Neural cell (in vitro differentiated cells): ENCODE measurements around the gene PAPPA2. TPM values are rescaled to one million over a fixed set of nuclear protein-coding genes. Genes with fewer than 3 reads are reported as not detected.
A peak's percentile ranks its signal among the peaks of the same experiment; 100 is the strongest.

Experiments used
- H2AFZ ChIP-seq: fragments of 200-600, 300-800 bp; sonication (generic), shearing (Covaris generic); 2 replicates; pipeline ENCODE4 v1.6.0; 2014; ENCODE audit warnings: low read depth, mild to moderate bottlenecking, antibody characterized with exemption, low read length, moderate library complexity
- H3F3A ChIP-seq: fragments of 200-600 bp; shearing (Covaris generic); 2 replicates; pipeline ENCODE4 v1.6.1; 2016; ENCODE audit warnings: mild to moderate bottlenecking, moderate library complexity, mixed read lengths, antibody characterized with exemption, low read length; ENCODE audit not compliant: insufficient read depth, poor library complexity, severe bottlenecking
- H3K27ac ChIP-seq: fragments of 200-600, 300-800 bp; sonication (generic), shearing (Covaris generic); 2 replicates; pipeline ENCODE4 v1.5.1; 2014; ENCODE audit warnings: mild to moderate bottlenecking, low read length, moderate library complexity
- H3K27me3 ChIP-seq: fragments of 300-800, 200-600 bp; sonication (generic), shearing (Covaris generic); 2 replicates; pipeline ENCODE4 v1.6.0; 2014; ENCODE audit warnings: mild to moderate bottlenecking, low read depth, low read length, moderate library complexity; ENCODE audit not compliant: insufficient read depth
- H3K36me3 ChIP-seq: fragments of 300-800, 200-600 bp; sonication (generic), shearing (Covaris generic); 2 replicates; pipeline ENCODE4 v1.5.1; 2014; ENCODE audit warnings: mild to moderate bottlenecking, antibody characterized with exemption, low read length, moderate library complexity; ENCODE audit not compliant: insufficient read depth
- H3K4me2 ChIP-seq: fragments of 300-800, 200-600 bp; sonication (generic), shearing (Covaris generic); 2 replicates; pipeline ENCODE4 v1.6.0; 2014; ENCODE audit warnings: mild to moderate bottlenecking, low read length
- H3K4me3 ChIP-seq: fragments of 300-800, 200-600 bp; sonication (generic), shearing (Covaris generic); 2 replicates; pipeline ENCODE4 v1.5.1; 2014; ENCODE audit warnings: mild to moderate bottlenecking, low read length, moderate library complexity
- H3K79me2 ChIP-seq: fragments of 200-600 bp; shearing (Covaris generic); replicated peaks from 2 replicates; pipeline ENCODE4 v1.6.0; 2014; ENCODE audit warnings: mild to moderate bottlenecking, low read length, moderate library complexity; ENCODE audit not compliant: insufficient read depth
- H3K9ac ChIP-seq: fragments of 300-800, 200-600 bp; sonication (generic), shearing (Covaris generic); 2 replicates; pipeline ENCODE4 v1.6.1; 2016; ENCODE audit warnings: mild to moderate bottlenecking, low read length, mixed read lengths
- H3K9me2 ChIP-seq: fragments of 200-600 bp; shearing (Covaris generic); 2 replicates; pipeline ENCODE4 v1.6.1; 2016; ENCODE audit warnings: mild to moderate bottlenecking, low read length, mixed read lengths; ENCODE audit not compliant: insufficient read depth
- H3K9me3 ChIP-seq: fragments of 200-600, 300-800 bp; sonication (generic), shearing (Covaris generic); 2 replicates; pipeline ENCODE4 v1.6.1; 2016; ENCODE audit warnings: mild to moderate bottlenecking, mixed run types, low read length, moderate library complexity, mixed read lengths
- H4K20me1 ChIP-seq: fragments of 200-600 bp; shearing (Covaris generic); 2 replicates; pipeline ENCODE4 v1.6.1; 2016; ENCODE audit warnings: mild to moderate bottlenecking, mixed run types; ENCODE audit not compliant: insufficient read depth
- CTCF ChIP-seq: fragments of 450-650 bp; IDR thresholded peaks from 2 replicates; pipeline ENCODE4 v1.5.1; 2014; ENCODE audit warnings: antibody characterized with exemption, mild to moderate bottlenecking, moderate library complexity; ENCODE audit not compliant: poor library complexity, severe bottlenecking
- EP300 ChIP-seq: fragments of 450-650 bp; conservative IDR thresholded peaks from 2 replicates; pipeline ENCODE4 v1.6.1; 2014; ENCODE audit warnings: antibody characterized with exemption, mild to moderate bottlenecking, moderate library complexity; ENCODE audit not compliant: poor library complexity, severe bottlenecking
- EZH2 ChIP-seq: fragments of 200-600, 300-800 bp; shearing (Covaris generic), sonication (generic); IDR thresholded peaks from 2 replicates; pipeline ENCODE4 v1.6.1; 2014; ENCODE audit warnings: antibody characterized with exemption, low read length, borderline replicate concordance, mild to moderate bottlenecking; ENCODE audit not compliant: insufficient read depth, poor library complexity, severe bottlenecking
- MXI1 ChIP-seq: fragments of 450-650 bp; conservative IDR thresholded peaks from 2 replicates; pipeline ENCODE4 v1.6.1; 2014; ENCODE audit warnings: antibody characterized with exemption, mild to moderate bottlenecking; ENCODE audit not compliant: poor library complexity, severe bottlenecking
- POLR2AphosphoS5 ChIP-seq: IDR thresholded peaks from 2 replicates; pipeline ENCODE4 v1.6.1; 2012
- RAD21 ChIP-seq: fragments of 450-650 bp; conservative IDR thresholded peaks from 2 replicates; pipeline ENCODE4 v1.6.1; 2014; ENCODE audit warnings: antibody characterized with exemption, mild to moderate bottlenecking, moderate library complexity
- REST ChIP-seq: IDR thresholded peaks from 2 replicates; pipeline ENCODE4 v1.6.1; 2012; ENCODE audit warnings: borderline replicate concordance
- SMC3 ChIP-seq: fragments of 450-650 bp; conservative IDR thresholded peaks from 2 replicates; pipeline ENCODE4 v1.6.1; 2014; ENCODE audit warnings: antibody characterized with exemption, mild to moderate bottlenecking, moderate library complexity; ENCODE audit not compliant: poor library complexity
- TAF1 ChIP-seq: IDR thresholded peaks from 2 replicates; pipeline ENCODE4 v1.6.1; 2012; ENCODE audit warnings: low read depth
- polyA plus RNA-seq: library from polyadenylated mRNA; depleted of rRNA; stranded (reverse); fragments of >200 nt; gene quantifications from 2 replicates; pipeline ENCODE4 v1.2.3, GENCODE V29; 2014

PAPPA2 gene
- polyA plus RNA-seq, 1 donor from 2014 or later: 0.59 TPM

GRCh38 chr1:176770066-176770465 lies 307.1 kb downstream of the PAPPA2 start:
- Histone ChIP-seq H4K20me1 (no peaks in the 10 kb centered on the region), H3K9ac (no peak overlapping the region), H3K27me3 (no peaks in the 10 kb centered on the region), H3K4me2 (no peak overlapping the region), H3K36me3 (no peaks in the 10 kb centered on the region), H3K27ac (no peak overlapping the region), H3K9me3 (no peaks in the 10 kb centered on the region), H3F3A (no peaks in the 10 kb centered on the region), H3K4me3 (no peak overlapping the region), H3K9me2 (no peaks in the 10 kb centered on the region), H3K79me2 (no peaks in the 10 kb centered on the region), H2AFZ (no peak overlapping the region)
- TF ChIP-seq CTCF (no peak), EZH2 (no peak), REST (no peak), MXI1 (no peak), RAD21 (no peak), POLR2AphosphoS5 (no peak), SMC3 (no peak), EP300 (no peak), TAF1 (no peak)

GRCh38 chr1:176773038-176773437 lies 310.1 kb downstream of the PAPPA2 start:
- Histone ChIP-seq H3K27me3 (no peaks in the 10 kb centered on the region), H3K79me2 (no peaks in the 10 kb centered on the region), H4K20me1 (no peaks in the 10 kb centered on the region), H3K9ac (no peak overlapping the region), H3K36me3 (no peaks in the 10 kb centered on the region), H2AFZ (no peak overlapping the region), H3K4me2 (no peak overlapping the region), H3K9me3 (no peaks in the 10 kb centered on the region), H3K9me2 (no peaks in the 10 kb centered on the region), H3K27ac (peak overlapping the region; percentile 9), H3F3A (no peaks in the 10 kb centered on the region), H3K4me3 (no peak overlapping the region)
- TF ChIP-seq EP300: no peak
- TF ChIP-seq RAD21: no peak
- no peak for TF ChIP-seq TAF1
- TF ChIP-seq POLR2AphosphoS5: no peak
- no peak for TF ChIP-seq REST
- no peak for TF ChIP-seq SMC3
- TF ChIP-seq CTCF: no peak
- TF ChIP-seq MXI1: no peak
- TF ChIP-seq EZH2: no peak
